Measurements from ENCODE around the gene LKAAEAR1.
A peak's percentile ranks its signal among the peaks of the same experiment; 100 is the strongest.
"Not testable (repeated sequence)": the region's sequence is repeated elsewhere in the genome, so short reads cannot be mapped to it uniquely, and the experiment has no call there.

LKAAEAR1 gene
- 0 to 0.44 (median 0) reads per million in 3 donors for total RNA-seq

- H3K36me3 ChIP-seq (ENCODE audit: control insufficient read depth, insufficient read depth, low read length): no peaks in the 10 kb centered on the region
- H3K27me3 ChIP-seq (replicated peaks; ENCODE audit: control insufficient read depth, insufficient read depth, low read length, poor library complexity, severe bottlenecking): no peaks in the 10 kb centered on the region
- H3K27ac ChIP-seq (ENCODE audit: insufficient read depth, low read length, poor library complexity, severe bottlenecking): no peak within 1 kb of the TSS
- peaks cover 28% of the 10 kb centered on the region for H3K4me1 ChIP-seq (ENCODE audit: control insufficient read depth, insufficient read depth, low read length, poor library complexity, severe bottlenecking)
- peaks cover 5% of the 10 kb centered on the region for H3K9me3 ChIP-seq (ENCODE audit: control insufficient read depth, low read length)
- no peak for DNase-seq
- peak within 1 kb of the TSS; percentile 55 for H3K4me3 ChIP-seq (ENCODE audit: insufficient read depth, low read depth, low read length, poor library complexity, severe bottlenecking)
These were observed at the start of gene LKAAEAR1 for GRCh38 chr20:64083804-64084684. Gene LKAAEAR1, minus strand, starts transcription at chr20:64084398. Its CDS starts 179 bp downstream, at chr20:64084219.

GRCh38 chr20:64131406-64131805 is 47.2 kb upstream of the LKAAEAR1 start:
- H3K27ac ChIP-seq (ENCODE audit: insufficient read depth, low read length, poor library complexity, severe bottlenecking): no peak overlapping the region
- H3K4me3 ChIP-seq (ENCODE audit: insufficient read depth, low read depth, low read length, poor library complexity, severe bottlenecking): no peak overlapping the region
- H3K9me3 ChIP-seq (ENCODE audit: control insufficient read depth, low read length): no peaks in the 10 kb centered on the region
- no peak for DNase-seq
- peaks cover 4% of the 10 kb centered on the region for H3K27me3 ChIP-seq (replicated peaks; ENCODE audit: control insufficient read depth, insufficient read depth, low read length, poor library complexity, severe bottlenecking)
- H3K4me1 ChIP-seq (ENCODE audit: control insufficient read depth, insufficient read depth, low read length, poor library complexity, severe bottlenecking): no peaks in the 10 kb centered on the region
- H3K36me3 ChIP-seq (ENCODE audit: control insufficient read depth, insufficient read depth, low read length): no peaks in the 10 kb centered on the region

GRCh38 chr20:64130876-64131275 is 46.7 kb upstream of the LKAAEAR1 start:
- Histone ChIP-seq H3K4me3 (ENCODE audit: insufficient read depth, low read depth, low read length, poor library complexity, severe bottlenecking) (no peak overlapping the region), H3K4me1 (ENCODE audit: control insufficient read depth, insufficient read depth, low read length, poor library complexity, severe bottlenecking) (no peaks in the 10 kb centered on the region), H3K27me3 (replicated peaks; ENCODE audit: control insufficient read depth, insufficient read depth, low read length, poor library complexity, severe bottlenecking) (peaks cover 4% of the 10 kb centered on the region), H3K9me3 (ENCODE audit: control insufficient read depth, low read length) (no peaks in the 10 kb centered on the region), H3K36me3 (ENCODE audit: control insufficient read depth, insufficient read depth, low read length) (no peaks in the 10 kb centered on the region), H3K27ac (ENCODE audit: insufficient read depth, low read length, poor library complexity, severe bottlenecking) (no peak overlapping the region)
- no peak for DNase-seq

- H3K4me1 ChIP-seq (ENCODE audit: control insufficient read depth, insufficient read depth, low read length, poor library complexity, severe bottlenecking): no peaks in the 10 kb centered on the region
These were observed 46.1 kb upstream of the LKAAEAR1 start for GRCh38 chr20:64130271-64130670.

GRCh38 chr20:64129146-64129782 is 45.1 kb upstream of the LKAAEAR1 start:
- DNase-seq: no peak
- Histone ChIP-seq H3K27me3 (replicated peaks; ENCODE audit: control insufficient read depth, insufficient read depth, low read length, poor library complexity, severe bottlenecking) (peaks cover 4% of the 10 kb centered on the region), H3K4me3 (ENCODE audit: insufficient read depth, low read depth, low read length, poor library complexity, severe bottlenecking) (no peak overlapping the region), H3K9me3 (ENCODE audit: control insufficient read depth, low read length) (no peaks in the 10 kb centered on the region), H3K27ac (ENCODE audit: insufficient read depth, low read length, poor library complexity, severe bottlenecking) (no peak overlapping the region), H3K4me1 (ENCODE audit: control insufficient read depth, insufficient read depth, low read length, poor library complexity, severe bottlenecking) (no peaks in the 10 kb centered on the region), H3K36me3 (ENCODE audit: control insufficient read depth, insufficient read depth, low read length) (no peaks in the 10 kb centered on the region)

More at GRCh38 chr20:64130271-64130670, 46.1 kb upstream of the LKAAEAR1 start:
- no peaks in the 10 kb centered on the region for H3K36me3 ChIP-seq (ENCODE audit: control insufficient read depth, insufficient read depth, low read length)
- H3K27ac ChIP-seq (ENCODE audit: insufficient read depth, low read length, poor library complexity, severe bottlenecking): no peak overlapping the region
- no peak for DNase-seq
- no peaks in the 10 kb centered on the region for H3K9me3 ChIP-seq (ENCODE audit: control insufficient read depth, low read length)
- H3K27me3 ChIP-seq (replicated peaks; ENCODE audit: control insufficient read depth, insufficient read depth, low read length, poor library complexity, severe bottlenecking): peaks cover 4% of the 10 kb centered on the region
- no peak overlapping the region for H3K4me3 ChIP-seq (ENCODE audit: insufficient read depth, low read depth, low read length, poor library complexity, severe bottlenecking)

GRCh38 chr20:64123517-64123916 is 39.3 kb upstream of the LKAAEAR1 start:
- H3K36me3 ChIP-seq (ENCODE audit: control insufficient read depth, insufficient read depth, low read length); DNase-seq; H3K4me3 ChIP-seq (ENCODE audit: insufficient read depth, low read depth, low read length, poor library complexity, severe bottlenecking); H3K9me3 ChIP-seq (ENCODE audit: control insufficient read depth, low read length); H3K4me1 ChIP-seq (ENCODE audit: control insufficient read depth, insufficient read depth, low read length, poor library complexity, severe bottlenecking); H3K27me3 ChIP-seq (replicated peaks; ENCODE audit: control insufficient read depth, insufficient read depth, low read length, poor library complexity, severe bottlenecking); H3K27ac ChIP-seq (ENCODE audit: insufficient read depth, low read length, poor library complexity, severe bottlenecking): not testable (repeated sequence)

- not testable (repeated sequence) for H3K4me3 ChIP-seq (ENCODE audit: insufficient read depth, low read depth, low read length, poor library complexity, severe bottlenecking); H3K4me1 ChIP-seq (ENCODE audit: control insufficient read depth, insufficient read depth, low read length, poor library complexity, severe bottlenecking); H3K9me3 ChIP-seq (ENCODE audit: control insufficient read depth, low read length); H3K27ac ChIP-seq (ENCODE audit: insufficient read depth, low read length, poor library complexity, severe bottlenecking); H3K27me3 ChIP-seq (replicated peaks; ENCODE audit: control insufficient read depth, insufficient read depth, low read length, poor library complexity, severe bottlenecking); H3K36me3 ChIP-seq (ENCODE audit: control insufficient read depth, insufficient read depth, low read length); DNase-seq
These were observed 38.7 kb upstream of the LKAAEAR1 start for GRCh38 chr20:64122927-64123326.

- no peaks in the 10 kb centered on the region for H3K36me3 ChIP-seq (ENCODE audit: control insufficient read depth, insufficient read depth, low read length)
- peaks cover 7% of the 10 kb centered on the region for H3K4me1 ChIP-seq (ENCODE audit: control insufficient read depth, insufficient read depth, low read length, poor library complexity, severe bottlenecking)
- no peaks in the 10 kb centered on the region for H3K27me3 ChIP-seq (replicated peaks; ENCODE audit: control insufficient read depth, insufficient read depth, low read length, poor library complexity, severe bottlenecking)
- no peak overlapping the region for H3K4me3 ChIP-seq (ENCODE audit: insufficient read depth, low read depth, low read length, poor library complexity, severe bottlenecking)
- H3K9me3 ChIP-seq (ENCODE audit: control insufficient read depth, low read length): no peaks in the 10 kb centered on the region
- no peak overlapping the region for H3K27ac ChIP-seq (ENCODE audit: insufficient read depth, low read length, poor library complexity, severe bottlenecking)
- no peak for DNase-seq
These were observed 37.4 kb upstream of the LKAAEAR1 start for GRCh38 chr20:64121586-64121985.

- Histone ChIP-seq H3K36me3 (ENCODE audit: control insufficient read depth, insufficient read depth, low read length) (no peaks in the 10 kb centered on the region), H3K4me1 (ENCODE audit: control insufficient read depth, insufficient read depth, low read length, poor library complexity, severe bottlenecking) (peaks cover 7% of the 10 kb centered on the region), H3K27me3 (replicated peaks; ENCODE audit: control insufficient read depth, insufficient read depth, low read length, poor library complexity, severe bottlenecking) (no peaks in the 10 kb centered on the region), H3K4me3 (ENCODE audit: insufficient read depth, low read depth, low read length, poor library complexity, severe bottlenecking) (peak overlapping the region; percentile 49), H3K9me3 (ENCODE audit: control insufficient read depth, low read length) (no peaks in the 10 kb centered on the region), H3K27ac (ENCODE audit: insufficient read depth, low read length, poor library complexity, severe bottlenecking) (no peak overlapping the region)
- DNase-seq: no peak
These were observed 35.6 kb upstream of the LKAAEAR1 start for GRCh38 chr20:64119681-64120341.

- no peak for DNase-seq
- no peak overlapping the region for H3K4me3 ChIP-seq (ENCODE audit: insufficient read depth, low read depth, low read length, poor library complexity, severe bottlenecking)
- no peaks in the 10 kb centered on the region for H3K9me3 ChIP-seq (ENCODE audit: control insufficient read depth, low read length)
These were observed 35.1 kb upstream of the LKAAEAR1 start for GRCh38 chr20:64119301-64119680.

More at GRCh38 chr20:64119301-64119680, 35.1 kb upstream of the LKAAEAR1 start:
- Histone ChIP-seq H3K4me1 (ENCODE audit: control insufficient read depth, insufficient read depth, low read length, poor library complexity, severe bottlenecking) (peaks cover 7% of the 10 kb centered on the region), H3K27me3 (replicated peaks; ENCODE audit: control insufficient read depth, insufficient read depth, low read length, poor library complexity, severe bottlenecking) (no peaks in the 10 kb centered on the region), H3K27ac (ENCODE audit: insufficient read depth, low read length, poor library complexity, severe bottlenecking) (no peak overlapping the region), H3K36me3 (ENCODE audit: control insufficient read depth, insufficient read depth, low read length) (no peaks in the 10 kb centered on the region)

Data from effector memory CD4-positive, alpha-beta T cell (primary cell).